ENCODE results near the gene MUC20. TPM values are rescaled to one million over a fixed set of nuclear protein-coding genes. Genes with fewer than 3 reads are reported as not detected.
A peak's percentile ranks its signal among the peaks of the same experiment; 100 is the strongest.

The MUC20 gene
- total and polyA plus RNA-seq, 9 of the 15 experiments (the other 6 are each of a cell fraction or from before 2014, with no cell fraction given), result 0.03 to 0.23 (median 0.15) TPM; not detected in 3

DNA sequence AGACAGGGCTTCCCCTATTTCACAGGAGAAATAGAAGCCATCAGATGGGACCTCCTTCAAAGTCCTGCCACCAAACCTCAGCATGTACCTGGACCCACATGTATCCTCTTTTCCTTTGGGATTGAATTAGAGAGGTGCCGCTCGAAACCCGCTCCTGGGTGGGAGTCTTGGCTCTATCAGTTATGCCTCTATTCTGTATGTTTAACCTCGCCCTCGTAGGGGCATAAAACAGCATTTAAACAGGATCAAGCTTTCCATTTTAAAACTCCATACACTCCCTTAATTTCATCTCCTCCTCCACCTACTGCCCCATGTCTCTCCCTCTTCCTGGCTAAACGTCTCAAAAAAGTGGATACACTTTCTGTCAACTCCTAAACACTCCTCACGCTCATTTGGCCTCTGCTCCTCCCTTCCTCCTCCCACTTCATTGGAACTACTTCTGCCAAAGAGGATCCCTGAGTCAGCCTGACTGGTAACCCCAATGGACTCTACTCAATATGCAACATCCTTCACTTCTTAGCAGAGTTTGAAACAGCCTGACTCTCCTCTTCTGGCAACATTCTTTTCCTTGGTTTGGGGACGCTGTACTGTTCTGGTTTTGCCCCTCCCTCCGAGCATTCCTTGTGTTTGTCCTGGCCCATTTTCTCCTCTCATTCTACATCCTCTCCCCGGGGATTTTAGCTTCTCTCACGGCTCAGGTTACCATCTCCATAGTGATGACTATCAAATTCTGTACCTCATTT is 23.0 kb upstream of the MUC20 start (continued):
- peak; percentile 62 for TF ChIP-seq PRDM10 (IDR thresholded peaks at IDR 0.05; ENCODE audit: partially characterized antibody)
- TF ChIP-seq, protein P1, sequence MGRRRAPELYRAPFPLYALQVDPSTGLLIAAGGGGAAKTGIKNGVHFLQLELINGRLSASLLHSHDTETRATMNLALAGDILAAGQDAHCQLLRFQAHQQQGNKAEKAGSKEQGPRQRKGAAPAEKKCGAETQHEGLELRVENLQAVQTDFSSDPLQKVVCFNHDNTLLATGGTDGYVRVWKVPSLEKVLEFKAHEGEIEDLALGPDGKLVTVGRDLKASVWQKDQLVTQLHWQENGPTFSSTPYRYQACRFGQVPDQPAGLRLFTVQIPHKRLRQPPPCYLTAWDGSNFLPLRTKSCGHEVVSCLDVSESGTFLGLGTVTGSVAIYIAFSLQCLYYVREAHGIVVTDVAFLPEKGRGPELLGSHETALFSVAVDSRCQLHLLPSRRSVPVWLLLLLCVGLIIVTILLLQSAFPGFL (CRISPR knock-in tag; IDR thresholded peaks at IDR 0.05), result no peak
- peak; percentile 46; the same call in 1 of the 2 replicates for TF ChIP-seq ZNF431 (CRISPR knock-in tag; IDR thresholded peaks at IDR 0.05)
- 0 out of 2 replicates have a peak, but pooled peaks have one; percentile 22 for TF ChIP-seq MIER1 (IDR thresholded peaks at IDR 0.05; ENCODE audit: low read depth)
- peak; percentile 81; the same call in 1 of the 2 replicates for TF ChIP-seq LEF1 (IDR thresholded peaks at IDR 0.05)
- no peak for TF ChIP-seq ZNF551 (CRISPR knock-in tag; IDR thresholded peaks at IDR 0.05)
- no peak for TF ChIP-seq RB1 (IDR thresholded peaks at IDR 0.05; ENCODE audit: low read depth)
- TF ChIP-seq HLTF (IDR thresholded peaks at IDR 0.05), result peak; percentile 78; the same call in 1 of the 2 replicates
- TF ChIP-seq NELFE (IDR thresholded peaks at IDR 0.05; ENCODE audit: insufficient read depth, insufficient read length), result no peak
- TF ChIP-seq CBX1 (IDR thresholded peaks at IDR 0.05; ENCODE audit: low read depth), result no peak
- TF ChIP-seq ZFP30 (CRISPR knock-in tag; IDR thresholded peaks at IDR 0.05; ENCODE audit: borderline replicate concordance), result no peak
- no peak; the same call in 1 of the 2 replicates for TF ChIP-seq HES1 (IDR thresholded peaks at IDR 0.05; ENCODE audit: low read depth)
- TF ChIP-seq MTA1 (IDR thresholded peaks at IDR 0.05; ENCODE audit: borderline replicate concordance), result peak; percentile 69
- TF ChIP-seq NCOA4 (IDR thresholded peaks at IDR 0.05; ENCODE audit: partially characterized antibody), result peak; percentile 80
- peak; percentile 95 for TF ChIP-seq MAFF (IDR thresholded peaks at IDR 0.05; ENCODE audit: low read length)
- no peak for TF ChIP-seq HDAC8 (tag; IDR thresholded peaks at IDR 0.05)
- no peak for TF ChIP-seq PTTG1 (tag; IDR thresholded peaks at IDR 0.05; ENCODE audit: low read depth)
- TF ChIP-seq ARID3A (IDR thresholded peaks at IDR 0.05; ENCODE audit: borderline replicate concordance, low read depth, low read length), result 0 out of 2 replicates have a peak, but pooled peaks have one; percentile 37
- TF ChIP-seq ZNF830 (CRISPR knock-in tag; IDR thresholded peaks at IDR 0.05), result no peak
- peak; percentile 43 for TF ChIP-seq CXXC5 (CRISPR knock-in tag; IDR thresholded peaks at IDR 0.05)
- no peak for TF ChIP-seq ELF2 (CRISPR knock-in tag; IDR thresholded peaks at IDR 0.05)
